GM18861 (cell line): ENCODE measurements around the gene ANGPTL8.

ENCODE experiments used
- ATAC-seq: cut with Tn5 transposase; IDR thresholded peaks from one replicate; pipeline ENCODE4 v1.9.1; 2021; ENCODE audit not compliant: unreplicated experiment

ANGPTL8 gene

GRCh38 chr19:11234486-11235075, 4.8 kb upstream of the ANGPTL8 start:
- no peak for ATAC-seq

GRCh38 chr19:11236324-11237301, 2.8 kb upstream of the ANGPTL8 start:
- no peak for ATAC-seq

- no peak for ATAC-seq
These were observed 2.1 kb upstream of the ANGPTL8 start for GRCh38 chr19:11237321-11237720.

GRCh38 chr19:11238041-11238440, 1.4 kb upstream of the ANGPTL8 start:
- no peak for ATAC-seq

- no peak for ATAC-seq
These were observed 540 bp upstream of the ANGPTL8 start for GRCh38 chr19:11238781-11239376.

- ATAC-seq = no peak
These were observed 607 bp downstream of the ANGPTL8 start for GRCh38 chr19:11240008-11240444.

GRCh38 chr19:11242025-11242424, 2.6 kb downstream of the ANGPTL8 start:
- ATAC-seq = no peak

- ATAC-seq = no peak
These were observed 3.7 kb downstream of the ANGPTL8 start for GRCh38 chr19:11242864-11243797.

GRCh38 chr19:11243798-11244169, 4.4 kb downstream of the ANGPTL8 start:
- no peak for ATAC-seq

GRCh38 chr19:11244846-11245589, 5.6 kb downstream of the ANGPTL8 start:
- no peak for ATAC-seq

- ATAC-seq = no peak
These were observed 7.5 kb downstream of the ANGPTL8 start for GRCh38 chr19:11246941-11247340.

- no peak for ATAC-seq
These were observed 8.0 kb downstream of the ANGPTL8 start for GRCh38 chr19:11247391-11247790.

- no peak for ATAC-seq
These were observed 8.5 kb downstream of the ANGPTL8 start for GRCh38 chr19:11247934-11248333.

GRCh38 chr19:11248852-11249251, 9.4 kb downstream of the ANGPTL8 start:
- ATAC-seq = no peak

GRCh38 chr19:11251217-11251616, 11.8 kb downstream of the ANGPTL8 start:
- ATAC-seq = no peak

GRCh38 chr19:11251650-11252314, 12.4 kb downstream of the ANGPTL8 start:
- ATAC-seq = no peak

GRCh38 chr19:11252665-11253355, 13.4 kb downstream of the ANGPTL8 start:
- no peak for ATAC-seq

GRCh38 chr19:11254666-11255065, 15.2 kb downstream of the ANGPTL8 start:
- no peak for ATAC-seq

GRCh38 chr19:11256189-11256588, 16.8 kb downstream of the ANGPTL8 start:
- ATAC-seq = no peak
